ENCODE data around the gene CLIC4.

The CLIC4 gene

GRCh38 chr1:24881034-24881433, 135.8 kb downstream of the CLIC4 start:
- H3K4me3 ChIP-seq (ENCODE audit: low read length): no peak overlapping the region
- no peak overlapping the region for H3K4me2 ChIP-seq (ENCODE audit: low read length)
- no peaks in the 10 kb centered on the region for H3K9me3 ChIP-seq (ENCODE audit: insufficient read depth, low read length)
- H3K27ac ChIP-seq (ENCODE audit: low read length): no peak overlapping the region
- no peak for TF ChIP-seq EZH2phosphoT487 (IDR thresholded peaks at IDR 0.05; ENCODE audit: low read depth)
- no peak for TF ChIP-seq CTCF (IDR thresholded peaks at IDR 0.05; ENCODE audit: low read depth, low read length)
- H3K9ac ChIP-seq (ENCODE audit: low read length): no peak overlapping the region
- peaks cover 7% of the 10 kb centered on the region; the same call in 1 of the 2 replicates for H3K4me1 ChIP-seq (ENCODE audit: low read length)
- H4K20me1 ChIP-seq (ENCODE audit: insufficient read depth, low read length): no peaks in the 10 kb centered on the region
- H3K27me3 ChIP-seq (ENCODE audit: low read depth, low read length): no peaks in the 10 kb centered on the region
- no peaks in the 10 kb centered on the region for H3K79me2 ChIP-seq (ENCODE audit: low read length)
- H3K36me3 ChIP-seq (replicated peaks; ENCODE audit: low read depth, low read length): no peaks in the 10 kb centered on the region
- H2AFZ ChIP-seq (ENCODE audit: low read depth, low read length): no peak overlapping the region

GRCh38 chr1:24884751-24885150, 139.5 kb downstream of the CLIC4 start:
- H2AFZ ChIP-seq (ENCODE audit: low read depth, low read length): no peak overlapping the region
- no peaks in the 10 kb centered on the region for H3K9me3 ChIP-seq (ENCODE audit: insufficient read depth, low read length)
- TF ChIP-seq EZH2phosphoT487 (IDR thresholded peaks at IDR 0.05; ENCODE audit: low read depth): no peak
- H3K9ac ChIP-seq (ENCODE audit: low read length): no peak overlapping the region
- H3K79me2 ChIP-seq (ENCODE audit: low read length): no peaks in the 10 kb centered on the region
- no peaks in the 10 kb centered on the region for H3K4me1 ChIP-seq (ENCODE audit: low read length)
- H3K4me3 ChIP-seq (ENCODE audit: low read length): no peak overlapping the region
- no peak overlapping the region for H3K27ac ChIP-seq (ENCODE audit: low read length)
- no peaks in the 10 kb centered on the region for H4K20me1 ChIP-seq (ENCODE audit: insufficient read depth, low read length)
- no peaks in the 10 kb centered on the region for H3K27me3 ChIP-seq (ENCODE audit: low read depth, low read length)
- no peaks in the 10 kb centered on the region for H3K36me3 ChIP-seq (replicated peaks; ENCODE audit: low read depth, low read length)
- H3K4me2 ChIP-seq (ENCODE audit: low read length): no peak overlapping the region

- peaks cover 9% of the 10 kb centered on the region for H3K4me1 ChIP-seq (ENCODE audit: low read length)
- no peaks in the 10 kb centered on the region for H4K20me1 ChIP-seq (ENCODE audit: insufficient read depth, low read length)
- H3K79me2 ChIP-seq (ENCODE audit: low read length): no peaks in the 10 kb centered on the region
- H3K27ac ChIP-seq (ENCODE audit: low read length): no peak overlapping the region
- no peaks in the 10 kb centered on the region for H3K9me3 ChIP-seq (ENCODE audit: insufficient read depth, low read length)
- H3K27me3 ChIP-seq (ENCODE audit: low read depth, low read length): no peaks in the 10 kb centered on the region
- TF ChIP-seq EZH2phosphoT487 (IDR thresholded peaks at IDR 0.05; ENCODE audit: low read depth): no peak
- no peak for TF ChIP-seq CTCF (IDR thresholded peaks at IDR 0.05; ENCODE audit: low read depth, low read length)
- H3K4me2 ChIP-seq (ENCODE audit: low read length): no peak overlapping the region
- no peaks in the 10 kb centered on the region for H3K36me3 ChIP-seq (replicated peaks; ENCODE audit: low read depth, low read length)
- H2AFZ ChIP-seq (ENCODE audit: low read depth, low read length): no peak overlapping the region
- H3K4me3 ChIP-seq (ENCODE audit: low read length): no peak overlapping the region
- H3K9ac ChIP-seq (ENCODE audit: low read length): no peak overlapping the region
These were observed 141.0 kb downstream of the CLIC4 start for GRCh38 chr1:24886241-24886640.

GRCh38 chr1:24888061-24888970, 143.1 kb downstream of the CLIC4 start:
- Histone ChIP-seq H3K36me3 (replicated peaks; ENCODE audit: low read depth, low read length) (no peaks in the 10 kb centered on the region), H3K4me2 (ENCODE audit: low read length) (no peak overlapping the region), H3K9ac (ENCODE audit: low read length) (no peak overlapping the region), H3K27ac (ENCODE audit: low read length) (no peak overlapping the region), H3K79me2 (ENCODE audit: low read length) (no peaks in the 10 kb centered on the region), H3K9me3 (ENCODE audit: insufficient read depth, low read length) (no peaks in the 10 kb centered on the region), H3K27me3 (ENCODE audit: low read depth, low read length) (no peaks in the 10 kb centered on the region), H4K20me1 (ENCODE audit: insufficient read depth, low read length) (no peaks in the 10 kb centered on the region), H3K4me3 (ENCODE audit: low read length) (no peak overlapping the region), H3K4me1 (ENCODE audit: low read length) (peaks cover 9% of the 10 kb centered on the region), H2AFZ (ENCODE audit: low read depth, low read length) (no peak overlapping the region)
- TF ChIP-seq CTCF (IDR thresholded peaks at IDR 0.05; ENCODE audit: low read depth, low read length) (no peak), EZH2phosphoT487 (IDR thresholded peaks at IDR 0.05; ENCODE audit: low read depth) (no peak)

All from OCI-LY3 (cell line).